B cell (primary cell): ENCODE results near the gene STRBP. TPM values are rescaled to one million over a fixed set of nuclear protein-coding genes. Genes with fewer than 3 reads are reported as not detected.
"Not testable (repeated sequence)": the region's sequence is repeated elsewhere in the genome, so short reads cannot be mapped to it uniquely, and the experiment has no call there.

ENCODE experiments used
- ATAC-seq: fragments of 200-7000 bp; cut with Tn5 transposase; one replicate; pipeline ENCODE4 v1.10.0; 2021; ENCODE audit warnings: low read depth, mild to moderate bottlenecking, moderate number of reproducible peaks, moderate library complexity
- CTCF ChIA-PET: fragments of 350-600 bp; sonication (Branson Sonifier 250); formaldehyde crosslinking; loops from one replicate; lab custom pipeline; 2021; ENCODE audit warnings: antibody characterized with exemption, inconsistent platforms; lab: Charles Lee
- POLR2A ChIA-PET: fragments of 350-600 bp; sonication (Branson Sonifier 250); formaldehyde crosslinking; loops from one replicate; lab custom pipeline; 2021; ENCODE audit warnings: antibody characterized with exemption; lab: Charles Lee
- DNase-seq: peaks from one replicate; pipeline ENCODE4 v3.0.0; 2013
- H2AFZ ChIP-seq: 2 replicates; pipeline ENCODE4 v1.6.1; 2012; ENCODE audit warnings: mild to moderate bottlenecking, low read depth, low read length; ENCODE audit not compliant: insufficient read depth, poor library complexity, severe bottlenecking
- H3K27ac ChIP-seq, 2 donors: 1 replicate in 1 of 2; 2 replicates in 1 of 2; pipeline ENCODE4 v1.5.1; 2012 to 2013; ENCODE audit warnings: low read length in 2 of 2, mild to moderate bottlenecking in 2 of 2, moderate library complexity in 1 of 2
- H3K27me3 ChIP-seq, 4 experiments: fragments of 200-600 bp in 1 of 4; sonication (generic) in 1 of 4; replicated peaks in 1 of 4; 1 replicate in 2 of 4; 2 replicates in 2 of 4; pipeline versions ENCODE4 v1.6.1 to v1.7.0; 2013 to 2016; ENCODE audit warnings: low read length in 3 of 4, mild to moderate bottlenecking in 2 of 4, mixed read lengths in 1 of 4, moderate library complexity in 1 of 4; ENCODE audit not compliant: insufficient read depth in 4 of 4, control insufficient read depth in 3 of 4; ENCODE audit errors: control extremely low read depth in 1 of 4
- H3K36me3 ChIP-seq, 2 experiments: replicated peaks in 1 of 2; 1 replicate in 1 of 2; 2 replicates in 1 of 2; pipeline versions ENCODE4 v1.6.1 to v1.7.1; 2013; ENCODE audit warnings: low read length in 1 of 2; ENCODE audit not compliant: insufficient read depth in 2 of 2, control insufficient read depth in 1 of 2; ENCODE audit errors: control extremely low read depth in 1 of 2, extremely low read depth in 1 of 2
- H3K4me1 ChIP-seq, 2 donors: fragments of 200-600 bp in 1 of 2; sonication (generic) in 1 of 2; 1 replicate in 1 of 2; 2 replicates in 1 of 2; pipeline versions ENCODE4 v1.5.1 to v1.6.1; 2013 to 2017; ENCODE audit warnings: low read length in 2 of 2; ENCODE audit not compliant: control insufficient read depth in 2 of 2, insufficient read depth in 2 of 2
- H3K4me2 ChIP-seq: replicated peaks from 2 replicates; pipeline ENCODE3; 2012; ENCODE audit warnings: mild to moderate bottlenecking, low read depth, low read length; ENCODE audit not compliant: poor library complexity, severe bottlenecking
- H3K4me3 ChIP-seq, 5 experiments: fragments of 200-600 bp in 1 of 5; sonication (generic) in 1 of 5; 1 replicate in 3 of 5; 2 replicates in 2 of 5; pipeline versions ENCODE4 v1.5.1 to v1.7.0; 2011 to 2016; ENCODE audit warnings: low read length in 4 of 5, mild to moderate bottlenecking in 4 of 5, low read depth in 2 of 5, control low read depth in 1 of 5, moderate library complexity in 1 of 5; ENCODE audit not compliant: insufficient read depth in 1 of 5; ENCODE audit errors: control extremely low read depth in 1 of 5, extremely low read depth in 1 of 5
- H3K79me2 ChIP-seq: fragments of 200-600 bp; sonication (generic); one replicate; pipeline ENCODE4 v1.6.0; 2016; ENCODE audit warnings: low read length; ENCODE audit not compliant: control insufficient read depth, insufficient read depth
- H3K9ac ChIP-seq: fragments of 200-600 bp; sonication (generic); 2 replicates; pipeline ENCODE4 v1.6.1; 2017; ENCODE audit warnings: mild to moderate bottlenecking, low read length, moderate library complexity
- H3K9me3 ChIP-seq, 3 donors: one replicate each; pipeline versions ENCODE4 v1.6.1 to v1.7.1; 2013; ENCODE audit warnings: low read length in 2 of 3; ENCODE audit not compliant: control insufficient read depth in 2 of 3, insufficient read depth in 1 of 3; ENCODE audit errors: control extremely low read depth in 1 of 3
- H4K20me1 ChIP-seq: 2 replicates; pipeline ENCODE4 v1.6.0; 2012; ENCODE audit warnings: mild to moderate bottlenecking, low read length; ENCODE audit not compliant: insufficient read depth, control insufficient read depth, poor library complexity, severe bottlenecking
- H3K27ac Mint-ChIP-seq: one replicate; pipeline ENCODE4 v1.8.0; 2021; ENCODE audit warnings: mixed read lengths
- H3K27me3 Mint-ChIP-seq: one replicate; pipeline ENCODE4 v1.8.0; 2021; ENCODE audit warnings: mixed read lengths
- H3K4me1 Mint-ChIP-seq: one replicate; pipeline ENCODE4 v1.8.0; 2021; ENCODE audit warnings: mixed read lengths
- H3K4me3 Mint-ChIP-seq: one replicate; pipeline ENCODE4 v1.8.0; 2021; ENCODE audit warnings: mixed read lengths
- H3K9me3 Mint-ChIP-seq: one replicate; pipeline ENCODE4 v1.8.0; 2022; ENCODE audit warnings: mixed read lengths; ENCODE audit not compliant: insufficient read depth
- CTCF ChIP-seq: fragments of 200-600 bp; IDR thresholded peaks from one replicate; pipeline ENCODE4 v1.8.0; 2022; ENCODE audit warnings: antibody characterized with exemption, mild to moderate bottlenecking
- EZH2 ChIP-seq: IDR thresholded peaks from 2 replicates; pipeline ENCODE4 v1.6.1; 2012; ENCODE audit warnings: borderline replicate concordance, low read depth, mild to moderate bottlenecking, moderate library complexity, low read length; ENCODE audit not compliant: insufficient read depth, poor library complexity, severe bottlenecking
- WGBS: methylation state at CpG from one replicate; pipeline ENCODE4 v1.1.5; 2013; ENCODE audit warnings: missing lambda C conversion rate; ENCODE audit not compliant: insufficient coverage; 5-methylcytosine and 5-hydroxymethylcytosine counted together
- intact Hi-C: fragments of 100-400 bp; cut with micrococcal nuclease; formaldehyde crosslinking; loops from one replicate; pipeline ENCODE4 v1.10.0; 2022
- polyA plus RNA-seq: library from polyadenylated mRNA; depleted of rRNA; stranded (reverse); fragments of >200 nt; gene quantifications from 2 replicates; pipeline ENCODE4 v1.2.3, GENCODE V29; 2012
- total RNA-seq, 2 donors: library from RNA; stranded (reverse); fragments of 120-200 nt in 1 of 2; gene quantifications; 1 replicate in 1 of 2; 2 replicates in 1 of 2; pipeline versions ENCODE4 v1.2.3 to v1.2.4, GENCODE V29; 2013 to 2022

Gene STRBP
- total and polyA plus RNA-seq, 2 donors (not counting 1 experiment from before 2014, with no cell fraction given): 39.1 to 189 TPM

GRCh38 chr9:123304340-123304691 lies 35.9 kb upstream of the STRBP start:
- TF ChIP-seq CTCF (no peak), EZH2 (no peak)
- Histone ChIP-seq H3K4me2 (peak overlapping the region; percentile 65), H3K4me1 (peaks cover 17 to 20% of the 10 kb centered on the region in 2 donors), H3K79me2 (no peaks in the 10 kb centered on the region), H3K9ac (peak overlapping the region; percentile 9), H4K20me1 (no peaks in the 10 kb centered on the region), H3K9me3 (no peaks in the 10 kb centered on the region), H2AFZ (peak overlapping the region; percentile 70), H3K27me3 (no peaks in the 10 kb centered on the region), H3K27ac (no peak overlapping the region), H3K36me3 (no peaks in the 10 kb centered on the region), H3K4me3 (no peak overlapping the region)
- no peaks in the 10 kb centered on the region for H3K9me3 Mint-ChIP-seq
- WGBS: 95% methylated on average over 3 of the region's 4 CpGs
- ChIA-PET CTCF (interaction anchor here (1.0 to 1.5 kb wide), 9 partner anchors 10 to 46 kb away, joined by 3 to 8 read pairs (median 3); no protein-coding TSS in a partner anchor), POLR2A (interaction anchor here (1.0 to 1.2 kb wide), 2 partner anchors 10 to 34 kb away, joined by 3 to 5 read pairs; no protein-coding TSS in a partner anchor)
- no peaks in the 10 kb centered on the region for H3K27me3 Mint-ChIP-seq
- no peak for DNase-seq
- no peak overlapping the region for H3K4me3 Mint-ChIP-seq
- H3K4me1 Mint-ChIP-seq: peaks cover 14% of the 10 kb centered on the region
- H3K27ac Mint-ChIP-seq: no peak overlapping the region
- intact Hi-C loops: loop anchor here (2.0 to 5.0 kb wide), 2 partner anchors 34 to 37 kb away; partner anchors contain the start of gene STRBP
- ATAC-seq: no peak

- Histone ChIP-seq H3K27ac (no peak overlapping the region), H3K36me3 (no peaks in the 10 kb centered on the region), H3K9ac (no peak overlapping the region), H3K4me1 (peaks cover 17 to 20% of the 10 kb centered on the region in 2 donors), H3K4me2 (no peak overlapping the region), H2AFZ (no peak overlapping the region), H3K27me3 (no peaks in the 10 kb centered on the region), H4K20me1 (no peaks in the 10 kb centered on the region), H3K9me3 (no peaks in the 10 kb centered on the region), H3K79me2 (no peaks in the 10 kb centered on the region), H3K4me3 (no peak overlapping the region)
- H3K27me3 Mint-ChIP-seq: no peaks in the 10 kb centered on the region
- ATAC-seq: no peak
- no peak overlapping the region for H3K27ac Mint-ChIP-seq
- H3K9me3 Mint-ChIP-seq: no peaks in the 10 kb centered on the region
- ChIA-PET POLR2A (no interaction called here), CTCF (interaction anchor here (0.5 kb wide), 1 partner anchor 10 kb away, joined by 3 read pairs; no protein-coding TSS in a partner anchor)
- intact Hi-C loops: loop anchor here (5.0 kb wide), 1 partner anchor 35 kb away; the partner anchor contains the start of gene STRBP
- DNase-seq: no peak
- no peak for TF ChIP-seq EZH2
- no peak for TF ChIP-seq CTCF
- no peak overlapping the region for H3K4me3 Mint-ChIP-seq
- peaks cover 14% of the 10 kb centered on the region for H3K4me1 Mint-ChIP-seq
- 81% methylated on average over 17 of the region's 17 CpGs for WGBS
These were observed 34.2 kb upstream of the STRBP start for GRCh38 chr9:123302348-123303214.

GRCh38 chr9:123301936-123302335 lies 33.5 kb upstream of the STRBP start:
- H3K27ac ChIP-seq, H3K9me3 ChIP-seq, H4K20me1 ChIP-seq, CTCF ChIA-PET, H3K9me3 Mint-ChIP-seq, H3K4me3 Mint-ChIP-seq, H3K27me3 Mint-ChIP-seq, POLR2A ChIA-PET, H3K27ac Mint-ChIP-seq, H3K36me3 ChIP-seq, DNase-seq, H3K27me3 ChIP-seq, ATAC-seq, H3K4me2 ChIP-seq, H2AFZ ChIP-seq, H3K9ac ChIP-seq, H3K79me2 ChIP-seq, H3K4me3 ChIP-seq: not testable (repeated sequence)
- WGBS: 100% methylated on average over 7 of the region's 13 CpGs
- peaks cover 17 to 20% of the 10 kb centered on the region in 2 donors for H3K4me1 ChIP-seq
- intact Hi-C loops: loop anchor here (5.0 kb wide), 1 partner anchor 35 kb away; the partner anchor contains the start of gene STRBP
- H3K4me1 Mint-ChIP-seq: peaks cover 14% of the 10 kb centered on the region
